HG03097 (cell line): ENCODE measurements around the gene GSTT2B.
A peak's percentile ranks its signal among the peaks of the same experiment; 100 is the strongest.
"Not testable (repeated sequence)": the region's sequence is repeated elsewhere in the genome, so short reads cannot be mapped to it uniquely, and the experiment has no call there.

Experiments used
- ATAC-seq: cut with Tn5 transposase; IDR thresholded peaks from one replicate; pipeline ENCODE4 v1.9.1; 2021; ENCODE audit not compliant: unreplicated experiment, low FRiP score

The GSTT2B gene

DNA sequence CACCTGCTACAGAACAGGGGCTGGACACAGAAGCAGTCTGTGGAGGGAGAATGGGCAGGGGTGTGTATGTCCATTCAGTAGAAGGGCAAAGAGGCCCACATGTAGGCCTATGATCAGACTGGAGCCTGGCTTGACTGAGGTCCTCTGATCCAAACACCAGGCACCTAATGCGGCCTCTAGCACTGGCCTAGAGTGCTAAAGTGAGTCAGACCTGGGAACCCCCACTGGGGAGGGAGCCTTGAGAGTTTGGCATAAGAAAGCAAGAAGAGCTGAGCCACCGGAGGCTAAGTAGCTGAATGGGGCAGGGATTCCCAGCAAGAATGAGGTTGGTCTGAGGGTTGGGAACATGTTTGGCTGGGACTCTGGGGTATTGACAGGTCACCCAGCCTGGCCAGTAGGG, 9.6 kb downstream of the GSTT2B start:
- ATAC-seq: not testable (repeated sequence)

DNA sequence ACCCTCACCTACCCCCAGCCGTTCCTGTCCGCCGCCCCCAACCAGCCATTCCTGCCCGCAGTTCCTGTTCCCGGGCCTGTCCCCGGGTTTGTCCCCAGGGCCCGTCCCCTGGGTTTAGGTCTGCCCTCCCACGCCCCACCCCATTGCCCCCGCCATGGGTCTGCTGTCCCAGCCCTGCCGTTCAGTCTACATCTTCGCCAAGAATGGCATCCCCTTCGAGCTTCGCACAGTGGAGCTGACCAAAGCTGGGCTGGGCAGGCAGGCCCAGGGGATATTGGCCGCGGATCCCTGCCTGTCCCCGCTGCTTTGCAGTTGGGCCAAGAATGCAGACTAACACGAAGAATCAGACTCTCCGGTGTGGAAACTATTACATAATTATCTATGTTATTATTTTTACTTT, 11.2 kb downstream of the GSTT2B start:
- not testable (repeated sequence) for ATAC-seq

DNA sequence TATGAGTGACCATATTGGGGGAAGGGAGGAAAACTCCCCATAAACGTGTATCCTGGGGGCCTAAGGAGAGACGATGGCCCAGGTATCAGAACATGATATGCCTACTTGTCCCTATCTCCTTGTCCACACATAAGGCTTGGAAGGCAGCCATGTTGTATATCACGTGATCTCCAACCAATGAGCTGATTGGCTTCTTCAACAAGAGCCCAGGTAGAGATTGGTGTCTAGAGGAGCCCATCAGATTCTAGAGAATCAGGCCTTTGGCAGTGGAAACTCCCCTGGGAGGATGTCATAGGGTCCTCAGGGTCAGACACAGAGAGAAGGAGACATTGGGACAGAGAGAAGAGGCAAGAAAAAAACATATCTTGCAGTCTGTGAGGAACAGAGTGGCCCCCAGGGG, 13.6 kb downstream of the GSTT2B start:
- not testable (repeated sequence) for ATAC-seq

DNA sequence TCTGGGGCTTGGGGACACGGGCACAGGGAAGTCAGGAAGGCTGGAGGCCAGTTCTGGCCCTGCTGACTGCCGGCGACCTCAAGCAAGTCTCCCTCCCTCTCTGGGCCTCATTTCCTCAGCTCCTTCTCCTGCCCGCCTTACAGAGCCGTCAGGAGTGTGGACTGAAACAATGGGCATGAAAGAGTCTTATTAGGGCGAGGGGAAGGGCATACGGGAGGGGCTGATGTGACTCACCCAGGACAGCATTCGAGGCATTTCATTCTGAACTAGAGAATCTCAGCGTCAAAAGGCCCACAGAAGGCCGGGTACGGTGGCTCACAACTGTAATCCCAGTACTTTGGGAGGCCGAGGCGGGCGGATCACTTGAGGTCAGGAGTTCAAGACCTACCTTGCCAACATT, 20.8 kb downstream of the GSTT2B start:
- ATAC-seq: not testable (repeated sequence)

DNA sequence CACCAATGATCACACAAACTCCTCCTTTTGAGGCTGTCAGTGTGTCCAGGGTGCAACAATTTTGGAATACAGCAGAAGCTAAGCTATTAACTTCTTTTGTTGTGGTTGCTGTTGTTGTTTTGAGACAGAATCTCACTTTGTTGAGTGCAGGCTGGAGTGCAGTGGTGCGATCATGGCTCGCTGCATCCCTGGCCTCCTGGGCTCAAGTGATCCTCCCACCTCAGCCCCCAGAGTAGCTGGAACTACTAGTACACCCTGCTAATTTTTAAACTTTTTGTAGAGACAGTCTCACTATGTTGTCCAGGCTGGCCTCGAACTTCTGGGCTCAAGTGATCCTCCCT, 22.0 kb downstream of the GSTT2B start:
- no peak for ATAC-seq

DNA sequence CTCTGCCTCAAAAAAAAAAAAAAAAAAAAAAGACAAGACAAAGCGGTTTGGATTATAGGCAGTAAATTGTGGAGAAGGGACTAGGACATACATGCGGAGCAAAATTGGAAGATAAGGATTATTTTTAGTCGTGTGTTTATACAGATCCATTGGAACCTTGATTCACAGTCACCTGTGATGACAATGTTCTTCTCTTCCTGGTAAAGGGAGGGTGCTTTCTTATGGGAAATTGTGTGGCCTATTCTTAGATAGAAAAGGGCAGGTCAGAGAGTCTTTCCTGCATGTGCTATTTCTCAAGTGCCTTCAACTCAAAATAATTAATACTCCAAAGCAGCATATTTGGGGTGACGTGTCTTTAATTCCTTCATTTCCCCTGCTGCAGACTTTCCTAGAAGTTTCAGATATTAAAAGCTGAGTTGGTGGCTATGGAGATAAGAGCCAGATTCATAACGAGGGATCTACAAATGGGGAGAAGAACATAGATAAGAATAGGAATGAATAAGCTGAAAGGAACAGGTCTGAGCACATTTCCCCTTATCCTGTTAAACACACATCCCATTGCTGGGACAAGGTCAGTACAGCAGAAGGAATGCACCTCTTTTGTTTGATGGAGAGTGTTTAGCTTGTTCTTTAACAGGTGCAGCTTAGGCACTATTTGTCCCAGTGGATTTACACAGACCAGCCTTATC, 22.5 kb downstream of the GSTT2B start:
- no peak for ATAC-seq

DNA sequence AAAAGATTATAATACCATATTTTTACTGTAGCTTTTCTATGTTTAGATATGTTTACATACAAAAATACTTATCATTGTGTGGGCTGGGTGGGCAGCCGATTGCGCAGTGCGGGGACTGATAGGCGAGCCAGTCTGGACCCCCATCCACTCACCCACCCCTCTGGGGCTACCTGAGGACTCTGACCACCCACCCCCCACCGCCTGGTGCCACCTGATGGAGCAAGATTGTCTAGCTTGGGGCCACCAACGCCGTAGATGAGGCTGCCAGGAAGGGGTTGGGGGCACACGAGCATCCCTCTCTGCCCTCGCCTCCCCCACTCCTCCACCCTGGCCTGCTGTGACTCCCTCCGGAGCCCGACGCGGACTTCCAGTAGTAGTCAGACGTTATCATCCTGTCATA, 34.4 kb downstream of the GSTT2B start:
- no peak for ATAC-seq

DNA sequence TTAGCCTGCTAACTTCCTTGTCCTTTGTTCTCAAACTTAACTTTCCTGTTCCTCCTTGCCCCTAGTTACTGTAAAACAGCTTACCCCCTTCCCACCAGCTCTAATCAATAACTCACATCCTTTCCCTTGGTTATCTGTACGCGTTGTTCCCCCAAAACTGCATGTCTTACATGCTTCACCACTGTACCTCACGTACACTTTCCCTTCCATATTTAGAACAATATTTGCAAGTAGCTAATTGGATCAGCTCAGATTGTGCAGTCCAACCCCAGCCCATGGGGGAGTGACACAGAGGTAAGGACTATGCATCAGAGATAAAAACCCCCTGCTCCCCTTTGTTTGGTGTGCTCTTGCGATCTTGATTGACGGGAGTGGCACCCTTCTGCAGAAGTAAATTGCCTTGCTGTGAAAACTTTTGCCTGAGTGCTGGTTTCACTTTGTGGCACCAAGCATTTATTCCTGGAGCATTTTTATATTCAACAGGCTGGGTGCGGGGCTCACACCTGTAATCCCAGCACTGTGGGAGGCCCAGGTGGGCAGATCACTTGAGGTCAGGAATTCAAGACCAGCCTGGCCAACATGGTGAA, 35.9 kb downstream of the GSTT2B start:
- no peak for ATAC-seq

DNA sequence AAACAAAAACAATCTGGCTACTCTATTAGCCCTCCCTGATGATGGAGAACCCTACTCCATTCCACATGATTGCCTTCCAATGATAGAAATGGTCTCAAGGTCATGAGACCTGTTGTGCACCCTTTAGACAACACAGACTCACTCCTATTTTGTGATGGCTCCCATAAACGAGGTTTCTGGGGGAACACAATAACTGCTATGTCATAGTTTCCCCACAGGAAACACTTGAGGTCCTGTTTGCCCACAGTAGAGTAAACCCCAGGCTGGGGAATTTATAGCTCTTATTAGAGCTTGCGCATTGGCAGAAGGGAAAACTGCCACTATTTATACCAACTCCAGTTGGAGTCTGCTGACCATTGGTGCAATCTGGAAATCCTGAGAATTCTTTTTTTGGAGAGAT, 38.1 kb downstream of the GSTT2B start:
- no peak for ATAC-seq

DNA sequence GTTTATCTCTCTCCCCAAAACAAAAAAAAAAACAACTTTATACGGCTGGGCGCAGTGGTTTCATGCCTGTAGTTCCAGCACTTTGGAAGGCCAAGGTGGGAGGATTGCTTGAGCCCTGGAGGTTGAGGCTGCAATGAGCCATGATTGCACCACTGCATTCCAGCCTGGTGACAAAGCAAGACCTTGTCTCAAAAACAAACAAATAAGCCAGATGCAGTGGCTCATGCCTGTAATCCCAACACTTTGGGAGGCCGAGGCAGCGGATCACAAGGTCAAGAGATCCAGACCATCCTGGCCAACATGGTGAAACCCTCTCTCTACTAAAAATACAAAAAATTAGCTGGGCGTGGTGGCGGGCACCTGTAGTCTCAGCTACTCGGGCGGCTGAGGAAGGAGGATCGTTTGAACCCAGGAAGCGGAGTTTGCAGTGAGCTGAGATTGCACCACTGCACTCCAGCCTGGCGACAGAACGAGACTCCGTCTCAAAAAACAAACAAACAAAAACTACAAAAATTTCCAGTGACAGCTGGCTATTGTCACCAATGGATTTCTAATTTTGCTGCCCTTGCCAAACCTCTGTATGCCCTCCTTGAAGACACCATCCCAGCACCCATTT, 39.3 kb downstream of the GSTT2B start:
- ATAC-seq: not testable (repeated sequence)

DNA sequence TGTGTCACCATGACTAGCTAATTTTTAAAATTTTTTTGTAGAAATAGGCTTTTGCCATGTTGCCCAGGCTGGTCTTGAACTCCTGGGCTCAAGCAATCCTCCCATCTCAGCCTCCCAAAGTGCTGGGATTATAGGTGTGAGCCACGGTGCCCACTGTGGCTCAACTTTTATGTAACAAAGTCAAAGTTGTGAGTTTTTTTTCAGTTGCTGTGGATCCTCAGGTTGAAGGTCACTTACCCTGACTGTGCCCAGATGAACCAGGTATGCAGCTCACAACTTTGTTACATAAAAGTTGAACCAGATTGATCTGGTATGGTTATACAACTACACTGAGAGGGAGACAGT, 40.8 kb downstream of the GSTT2B start:
- ATAC-seq: not testable (repeated sequence)

DNA sequence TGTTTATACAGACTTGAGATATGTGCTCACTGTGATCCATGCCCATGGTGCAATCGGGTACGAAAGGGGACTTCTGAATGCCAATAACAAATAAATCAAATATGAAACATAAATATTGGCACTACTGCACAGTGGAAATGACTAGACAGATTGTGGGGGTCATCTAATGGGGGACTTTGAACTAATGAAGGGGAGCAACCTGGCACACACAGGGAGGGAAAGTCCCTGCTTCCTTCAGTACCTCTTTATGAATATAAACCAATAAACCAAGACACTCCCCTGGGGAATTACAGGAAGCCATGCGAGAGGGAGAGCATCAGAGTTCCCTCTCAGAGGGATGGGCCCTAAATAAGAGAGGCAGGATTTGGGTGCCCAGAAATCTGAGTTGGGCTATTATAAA, 45.7 kb downstream of the GSTT2B start:
- no peak for ATAC-seq

DNA sequence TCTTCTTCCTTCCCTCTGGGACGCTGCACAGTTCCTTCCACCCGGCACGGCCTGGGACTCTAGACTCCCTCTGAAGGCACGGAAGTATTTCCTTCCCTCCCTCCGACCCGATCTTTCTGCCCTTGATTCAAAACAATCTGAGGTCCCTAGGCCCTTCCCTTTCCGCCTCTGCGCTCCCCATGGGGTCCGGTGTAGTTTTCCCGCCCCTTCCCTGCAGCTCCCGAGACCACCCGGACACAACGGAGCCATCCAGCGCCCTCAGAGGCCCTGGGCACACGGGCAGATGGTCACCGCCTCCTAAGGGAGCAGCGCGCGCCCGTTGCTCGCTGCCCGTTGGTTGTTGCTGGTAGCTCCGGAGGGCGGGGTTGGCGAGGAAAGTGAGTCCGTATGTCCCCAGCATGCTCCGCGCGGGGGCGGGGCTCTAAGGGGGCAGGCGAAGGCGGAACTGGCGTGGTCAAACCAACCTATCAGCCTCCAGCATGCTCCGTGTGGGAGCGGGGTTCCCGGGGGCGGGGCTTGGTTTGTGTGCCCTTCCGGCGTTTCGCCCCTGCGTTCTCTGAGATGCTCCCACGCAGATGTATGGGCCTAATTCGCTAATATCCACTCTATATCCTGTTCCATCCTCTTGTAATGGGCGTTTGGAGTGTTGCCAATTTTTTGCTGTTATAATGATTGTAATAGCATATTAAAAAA, 47.2 kb downstream of the GSTT2B start:
- ATAC-seq: peak; percentile 95

DNA sequence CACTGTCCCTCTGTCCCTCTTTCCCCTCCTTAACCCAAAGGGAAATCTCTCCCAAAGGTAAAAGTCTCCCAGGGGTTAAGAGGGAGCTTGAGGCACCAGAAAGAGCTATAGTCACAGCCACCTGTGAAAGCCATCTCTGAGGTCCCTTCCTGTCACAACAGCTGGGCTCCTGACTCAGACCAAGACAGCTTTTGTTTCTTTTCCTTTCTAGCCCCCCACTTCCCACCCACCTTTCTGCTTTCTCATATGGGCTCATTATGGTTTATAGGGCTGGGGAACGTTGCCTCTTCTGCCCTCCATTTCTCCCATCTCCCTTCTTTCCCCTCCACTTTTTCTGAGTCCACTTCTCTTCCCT, 47.7 kb downstream of the GSTT2B start:
- peak; percentile 8 for ATAC-seq

DNA sequence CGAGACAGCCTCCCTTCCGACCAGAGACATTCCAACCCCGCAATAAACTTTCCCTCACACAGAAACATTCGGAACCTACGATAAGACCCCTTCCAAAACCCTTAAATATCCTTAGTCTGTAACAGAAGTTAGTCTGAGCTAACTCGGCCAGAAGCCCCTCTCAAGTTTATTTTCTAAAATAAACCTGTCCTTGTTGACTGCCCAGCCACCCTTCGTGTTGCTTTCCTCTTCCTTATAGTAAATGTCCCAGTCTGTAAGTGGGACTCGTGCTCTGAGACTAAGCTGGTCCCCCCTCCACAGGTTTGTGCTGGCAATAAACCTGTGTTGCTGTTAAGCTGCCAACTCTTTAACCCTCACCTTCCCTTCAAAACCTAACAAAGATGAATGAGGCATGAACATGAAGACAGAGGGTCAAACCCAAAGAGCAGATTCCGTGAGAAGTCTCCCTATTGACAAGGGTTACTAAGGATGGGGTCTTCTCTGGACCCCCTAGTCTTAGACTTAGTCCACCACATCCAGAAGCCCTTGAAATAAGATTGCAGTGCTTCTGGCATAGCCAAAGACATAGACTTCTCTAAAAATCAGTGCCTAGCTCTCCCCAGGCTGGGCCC, 48.6 kb downstream of the GSTT2B start:
- ATAC-seq: no peak

DNA sequence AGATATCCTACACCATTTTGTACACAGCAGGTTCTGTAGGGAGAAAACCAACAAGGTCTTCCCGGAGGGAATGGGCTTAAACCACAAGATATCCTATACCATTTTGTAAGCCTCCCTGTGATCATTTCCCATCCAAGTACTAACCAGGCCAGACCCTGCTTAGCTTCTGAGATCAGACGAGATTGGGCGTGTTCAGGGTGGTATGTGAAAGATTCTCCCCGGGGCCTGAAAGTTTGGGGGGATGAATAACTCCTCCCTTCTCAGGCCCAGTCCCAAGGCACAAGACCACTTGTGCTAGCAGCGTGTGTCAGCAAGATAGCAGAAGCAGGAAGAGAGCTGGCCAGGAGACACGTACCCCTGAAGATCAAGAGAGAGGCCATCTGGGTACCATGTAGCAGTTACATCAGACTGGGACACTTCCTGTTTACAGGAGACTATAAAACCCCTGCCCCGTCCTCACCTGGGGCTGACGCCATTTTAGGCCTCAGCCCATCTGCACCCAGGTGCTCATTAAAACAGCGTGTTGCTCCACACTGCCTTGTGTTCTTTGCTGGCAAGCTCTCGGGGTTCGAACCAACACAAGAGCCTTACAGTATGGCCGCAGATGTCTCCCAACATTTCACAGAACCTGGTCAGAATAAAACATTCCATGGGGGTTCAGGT, 49.5 kb downstream of the GSTT2B start:
- ATAC-seq: no peak

DNA sequence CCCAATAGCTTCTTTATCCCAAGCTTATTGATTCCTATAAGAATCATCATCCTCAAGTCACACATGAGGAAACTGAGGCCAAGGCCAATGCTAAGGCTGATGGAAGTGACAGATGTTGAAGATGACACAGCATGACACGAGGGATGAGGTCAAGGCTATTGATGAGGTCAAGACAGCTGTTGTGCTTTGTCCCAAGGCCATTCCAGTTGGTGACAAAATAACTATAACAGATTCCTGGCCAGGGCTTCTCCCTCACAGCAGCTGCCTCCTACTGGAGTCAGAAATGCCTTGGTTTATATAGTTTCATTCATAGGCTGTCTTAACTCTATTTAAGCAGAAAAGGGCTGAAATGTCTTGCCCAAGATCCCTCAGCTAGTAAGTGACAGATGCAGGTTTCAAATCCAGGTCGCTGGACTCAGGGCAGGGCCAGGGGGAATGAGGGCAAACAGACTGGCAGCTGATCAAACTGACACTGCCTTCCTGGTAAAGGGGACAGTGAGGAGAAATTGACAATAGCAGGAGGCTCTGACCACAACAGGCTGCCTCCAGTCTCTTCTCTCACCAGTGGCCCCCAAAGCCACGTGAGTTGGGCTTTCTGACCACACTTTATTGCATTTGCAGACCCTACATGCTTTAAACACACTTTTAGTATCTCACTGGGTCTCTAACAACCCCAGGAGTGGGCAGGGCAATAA, 50.4 kb downstream of the GSTT2B start:
- no peak for ATAC-seq

DNA sequence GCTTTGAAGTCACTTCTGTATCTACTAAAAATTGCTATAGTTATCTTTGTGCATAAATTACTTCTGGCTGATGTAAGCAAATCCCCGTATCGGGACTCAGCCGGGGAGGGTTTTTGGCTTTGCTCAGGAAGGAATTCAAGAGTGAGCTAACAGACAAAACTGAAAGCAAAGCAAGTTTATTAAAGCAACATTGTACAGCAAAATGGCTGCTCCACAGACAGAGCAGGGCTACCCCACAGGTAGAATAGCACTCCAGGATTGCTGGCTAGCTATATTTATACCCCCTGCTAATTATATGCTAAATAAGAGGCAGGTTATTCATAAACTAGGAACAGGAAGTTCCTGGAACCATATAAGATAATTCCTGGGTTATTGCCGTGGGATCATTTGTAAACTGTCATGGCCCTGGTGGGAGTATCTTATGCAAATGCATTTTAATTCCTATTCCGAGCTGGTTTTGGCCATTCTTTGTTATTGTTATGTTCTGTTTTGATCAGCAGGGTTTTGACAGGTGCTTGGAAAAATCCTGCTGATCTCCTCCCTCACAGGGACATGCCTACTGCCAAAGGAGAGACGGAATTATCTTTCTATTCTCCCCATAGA, 51.6 kb downstream of the GSTT2B start:
- no peak for ATAC-seq

DNA sequence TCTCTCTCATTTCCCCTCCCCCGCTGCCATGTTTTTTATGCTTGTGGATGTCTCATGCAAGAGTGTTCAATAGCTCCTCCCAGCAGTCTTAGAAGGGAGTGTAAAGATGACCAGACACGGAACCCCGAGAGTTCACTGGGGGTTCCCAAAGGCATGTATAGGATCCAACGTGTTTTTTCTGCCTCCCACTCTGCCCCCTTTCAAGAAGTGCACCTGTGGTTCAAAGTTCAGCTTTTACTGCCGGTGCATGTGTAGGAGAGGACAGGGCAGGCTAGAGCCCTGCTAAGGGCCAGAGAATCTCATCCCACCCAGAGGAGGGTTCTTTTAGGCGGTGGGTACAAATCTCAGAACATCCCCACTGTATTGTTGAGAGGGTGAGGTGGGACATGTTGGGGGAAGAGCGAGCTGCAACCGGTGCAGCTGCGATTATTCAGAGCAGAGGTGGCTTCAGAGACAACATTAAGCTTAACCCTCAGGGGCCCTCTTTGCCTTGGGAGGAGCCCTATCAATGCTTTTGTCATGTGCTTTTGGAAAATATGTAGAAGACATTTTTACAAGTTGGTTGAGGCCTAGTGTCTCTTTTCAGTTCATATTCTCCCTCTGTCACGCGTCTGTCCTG, 52.3 kb downstream of the GSTT2B start:
- no peak for ATAC-seq

DNA sequence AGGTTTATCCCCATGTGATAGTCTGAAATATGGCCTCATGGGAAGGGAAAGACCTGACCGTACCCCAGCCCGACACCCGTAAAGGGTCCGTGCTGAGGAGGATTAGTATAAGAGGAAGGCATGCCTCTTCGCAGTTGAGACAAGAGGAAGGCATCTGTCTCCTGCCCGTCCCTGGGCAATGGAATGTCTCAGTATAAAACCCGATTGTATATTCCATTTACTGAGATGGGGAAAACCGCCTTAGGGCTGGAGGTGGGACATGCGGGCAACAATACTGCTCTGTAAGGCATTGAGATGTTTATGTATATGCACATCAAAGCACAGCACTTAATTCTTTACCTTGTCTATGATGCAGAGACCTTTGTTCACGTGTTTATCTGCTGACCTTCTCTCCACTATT, 53.6 kb downstream of the GSTT2B start:
- ATAC-seq: not testable (repeated sequence)
